H1 (cell line): ENCODE results near the gene CYGB. TPM values are rescaled to one million over a fixed set of nuclear protein-coding genes. Genes with fewer than 3 reads are reported as not detected.
A peak's percentile ranks its signal among the peaks of the same experiment; 100 is the strongest.

ENCODE experiments used
- CTCF ChIA-PET: fragments of 300-600 bp; sonication (Branson Sonifier 250); formaldehyde crosslinking; loops from one replicate; lab custom pipeline; 2021; ENCODE audit not compliant: partially characterized antibody; lab: Charles Lee
- POLR2A ChIA-PET: fragments of 300-600 bp; sonication (Branson Sonifier 250); formaldehyde crosslinking; loops from one replicate; lab custom pipeline; 2021; ENCODE audit warnings: inconsistent platforms; ENCODE audit not compliant: partially characterized antibody; lab: Charles Lee
- DNase-seq, 2 experiments: peaks; one replicate each; pipeline versions ENCODE4 v3.0.0 to v3.0.0-alpha.2; 2010 to 2022; ENCODE audit warnings: low spot score in 2 of 2, low read depth in 1 of 2, mixed read lengths in 1 of 2
- FAIRE-seq: peaks from 2 replicates; lab custom pipeline; 2011; peaks lifted over from hg19 to GRCh38; lab: Jason Lieb, UNC
- H2AFZ ChIP-seq: 2 replicates; pipeline ENCODE4 v1.8.1; 2012; ENCODE audit warnings: low read length, inconsistent platforms
- H2AK5ac ChIP-seq: 2 replicates; pipeline ENCODE4 v1.6.1; 2013; ENCODE audit warnings: low read depth, low read length
- H2BK120ac ChIP-seq: replicated peaks from 2 replicates; pipeline ENCODE3; 2013; ENCODE audit warnings: low read depth, low read length, inconsistent platforms
- H2BK12ac ChIP-seq: 2 replicates; pipeline ENCODE4 v1.6.1; 2013; ENCODE audit warnings: low read depth, low read length
- H2BK15ac ChIP-seq: 2 replicates; pipeline ENCODE4 v1.6.1; 2013; ENCODE audit warnings: low read length
- H2BK20ac ChIP-seq: 2 replicates; pipeline ENCODE4 v1.6.1; 2013; ENCODE audit warnings: low read length
- H2BK5ac ChIP-seq: 2 replicates; pipeline ENCODE4 v1.6.1; 2013; ENCODE audit warnings: low read depth, low read length
- H3K14ac ChIP-seq: 2 replicates; pipeline ENCODE4 v1.6.1; 2013; ENCODE audit warnings: inconsistent platforms; ENCODE audit not compliant: insufficient read length
- H3K18ac ChIP-seq: 2 replicates; pipeline ENCODE4 v1.6.1; 2013; ENCODE audit warnings: low read length; ENCODE audit errors: extremely low read depth
- H3K23ac ChIP-seq: 2 replicates; pipeline ENCODE4 v1.6.1; 2013; ENCODE audit warnings: inconsistent platforms; ENCODE audit not compliant: insufficient read length
- H3K23me2 ChIP-seq: 2 replicates; pipeline ENCODE4 v1.6.1; 2013; ENCODE audit warnings: low read depth, low read length
- H3K27ac ChIP-seq: 2 replicates; pipeline ENCODE4 v1.6.1; 2011; ENCODE audit warnings: low read depth, low read length, inconsistent platforms
- H3K27me3 ChIP-seq, 4 experiments: replicated peaks in 1 of 4; 1 replicate in 1 of 4; 2 replicates in 3 of 4; pipeline versions ENCODE4 v1.6.1 to v1.8.1; 2011 to 2013; ENCODE audit warnings: low read length in 3 of 4, mild to moderate bottlenecking in 3 of 4, inconsistent platforms in 2 of 4, mixed read lengths in 2 of 4, moderate library complexity in 1 of 4; ENCODE audit not compliant: control insufficient read depth in 3 of 4, insufficient read depth in 3 of 4; ENCODE audit errors: extremely low read depth in 1 of 4
- H3K36me3 ChIP-seq, 4 experiments: 2 replicates each; pipeline versions ENCODE4 v1.6.1 to v1.8.1; 2011 to 2013; ENCODE audit warnings: mild to moderate bottlenecking in 4 of 4, low read length in 3 of 4, moderate library complexity in 2 of 4, control low read depth in 1 of 4, inconsistent platforms in 1 of 4; ENCODE audit not compliant: insufficient read depth in 4 of 4, control insufficient read depth in 2 of 4
- H3K4ac ChIP-seq: replicated peaks from 2 replicates; pipeline ENCODE3; 2013; ENCODE audit warnings: low read length, low read depth, mixed read lengths, inconsistent platforms; ENCODE audit not compliant: insufficient read length
- H3K4me1 ChIP-seq, 4 experiments: replicated peaks in 1 of 4; 1 replicate in 1 of 4; 2 replicates in 3 of 4; pipeline versions ENCODE4 v1.6.1 to v1.8.1; 2011 to 2013; ENCODE audit warnings: low read length in 3 of 4, inconsistent platforms in 2 of 4, mixed read lengths in 1 of 4; ENCODE audit not compliant: insufficient read depth in 4 of 4, control insufficient read depth in 3 of 4
- H3K4me2 ChIP-seq, 2 experiments: 2 replicates each; pipeline versions ENCODE4 v1.6.1 to v1.8.1; 2011 to 2013; ENCODE audit warnings: low read depth in 2 of 2, low read length in 2 of 2, control low read depth in 1 of 2, inconsistent platforms in 1 of 2, mild to moderate bottlenecking in 1 of 2; ENCODE audit not compliant: insufficient read depth in 1 of 2
- H3K4me3 ChIP-seq, 4 experiments: fragments of 200-600, 300-600 bp in 1 of 4; sonication (generic), shearing (Covaris generic), sonication (Bioruptor Twin) in 1 of 4; 2 replicates each; pipeline versions ENCODE4 v1.5.1 to v1.8.1; 2011 to 2016; ENCODE audit warnings: low read length in 4 of 4, low read depth in 3 of 4, control low read depth in 2 of 4, inconsistent platforms in 2 of 4, mild to moderate bottlenecking in 2 of 4, mixed read lengths in 1 of 4, moderate library complexity in 1 of 4; ENCODE audit not compliant: insufficient read depth in 2 of 4; ENCODE audit errors: extremely low read depth in 1 of 4
- H3K56ac ChIP-seq: replicated peaks from 2 replicates; pipeline ENCODE3; 2013; ENCODE audit warnings: low read depth, mild to moderate bottlenecking, mixed read lengths, low read length, inconsistent platforms; ENCODE audit not compliant: insufficient read length
- H3K79me1 ChIP-seq: 2 replicates; pipeline ENCODE4 v1.6.1; 2013; ENCODE audit warnings: low read depth, low read length, control low read depth
- H3K79me2 ChIP-seq, 2 experiments: 2 replicates each; pipeline versions ENCODE4 v1.6.1 to v1.8.1; 2012 to 2013; ENCODE audit warnings: low read length in 2 of 2, mild to moderate bottlenecking in 2 of 2, inconsistent platforms in 1 of 2; ENCODE audit not compliant: insufficient read depth in 2 of 2, control insufficient read depth in 1 of 2
- H3K9ac ChIP-seq, 4 experiments: replicated peaks in 1 of 4; 1 replicate in 1 of 4; 2 replicates in 3 of 4; pipeline versions ENCODE4 v1.6.1 to v1.8.1; 2011 to 2013; ENCODE audit warnings: low read depth in 3 of 4, low read length in 3 of 4, control low read depth in 2 of 4, mild to moderate bottlenecking in 2 of 4, moderate library complexity in 2 of 4, inconsistent platforms in 1 of 4; ENCODE audit errors: extremely low read depth in 1 of 4
- H3K9me3 ChIP-seq, 2 experiments: 2 replicates each; pipeline versions ENCODE4 v1.6.1 to v1.8.1; 2012 to 2013; ENCODE audit warnings: mild to moderate bottlenecking in 2 of 2, moderate library complexity in 2 of 2, control low read depth in 1 of 2, inconsistent platforms in 1 of 2, low read depth in 1 of 2, low read length in 1 of 2, mixed read lengths in 1 of 2; ENCODE audit not compliant: insufficient read depth in 2 of 2
- H4K20me1 ChIP-seq, 2 experiments: replicated peaks in 1 of 2; 2 replicates each; pipeline versions ENCODE3 to v1.8.1; 2011 to 2013; ENCODE audit warnings: inconsistent platforms in 2 of 2, low read length in 2 of 2, mild to moderate bottlenecking in 1 of 2; ENCODE audit not compliant: insufficient read depth in 2 of 2, control insufficient read depth in 1 of 2
- H4K5ac ChIP-seq: 2 replicates; pipeline ENCODE4 v1.6.1; 2013; ENCODE audit warnings: low read length, low read depth, mixed read lengths, inconsistent platforms; ENCODE audit not compliant: insufficient read length
- H4K8ac ChIP-seq: 2 replicates; pipeline ENCODE4 v1.8.0; 2013; ENCODE audit warnings: mild to moderate bottlenecking, moderate library complexity, low read length, inconsistent platforms; ENCODE audit not compliant: insufficient read depth; ENCODE audit errors: extremely low read depth
- H4K91ac ChIP-seq: replicated peaks from 2 replicates; pipeline ENCODE3; 2013; ENCODE audit warnings: low read length, mixed read lengths, inconsistent platforms; ENCODE audit not compliant: insufficient read length
- HDAC2 ChIP-seq, 2 experiments: fragments of 300-600 bp in 1 of 2; sonication (generic) in 1 of 2; IDR thresholded peaks; 2 replicates each; pipeline ENCODE4 v1.6.1; 2011 to 2012; ENCODE audit warnings: low read depth in 2 of 2, low read length in 2 of 2, mild to moderate bottlenecking in 2 of 2, moderate library complexity in 2 of 2, borderline replicate concordance in 1 of 2, inconsistent platforms in 1 of 2
- KDM1A ChIP-seq: fragments of 200-600, 300-600 bp; sonication (generic); IDR thresholded peaks from 2 replicates; pipeline ENCODE4 v1.7.1; 2016; ENCODE audit warnings: mild to moderate bottlenecking, low read length, borderline replicate concordance
- MAFK ChIP-seq: IDR thresholded peaks from 2 replicates; pipeline ENCODE4 v1.6.1; 2012; ENCODE audit warnings: low read depth, mild to moderate bottlenecking, improper control_type of control experiment, low read length
- POU5F1 ChIP-seq: IDR thresholded peaks from 2 replicates; pipeline ENCODE4 v1.6.1; 2011; ENCODE audit warnings: low read depth, mild to moderate bottlenecking, low read length, moderate library complexity
- RAD21 ChIP-seq, 2 experiments: IDR thresholded peaks in 1 of 2; conservative IDR thresholded peaks in 1 of 2; 2 replicates each; pipeline ENCODE4 v1.6.1; 2011; ENCODE audit warnings: low read depth in 2 of 2, low read length in 2 of 2, improper control_type of control experiment in 1 of 2, inconsistent platforms in 1 of 2, mild to moderate bottlenecking in 1 of 2, moderate library complexity in 1 of 2
- RBBP5 ChIP-seq: IDR thresholded peaks from 2 replicates; pipeline ENCODE4 v1.7.1; 2012; ENCODE audit warnings: low read depth, mild to moderate bottlenecking, inconsistent platforms, low read length, moderate library complexity, borderline replicate concordance
- RNF2 ChIP-seq: fragments of 200-900, 300-1000 bp; sonication (generic); IDR thresholded peaks from 2 replicates; pipeline ENCODE4 v1.7.1; 2016; ENCODE audit warnings: borderline replicate concordance, low read depth, mild to moderate bottlenecking, antibody characterized with exemption, low read length; ENCODE audit not compliant: poor library complexity, severe bottlenecking; ENCODE audit errors: missing control alignments
- SP2 ChIP-seq: IDR thresholded peaks from 2 replicates; pipeline ENCODE4 v1.6.1; 2012; ENCODE audit warnings: mild to moderate bottlenecking, low read length, inconsistent platforms
- TAF7 ChIP-seq: optimal IDR thresholded peaks from 2 replicates; pipeline ENCODE3; 2011; ENCODE audit warnings: low read depth, mild to moderate bottlenecking, inconsistent platforms, low read length, moderate library complexity, borderline replicate concordance
- WGBS, 2 experiments: shearing (Covaris generic) in 1 of 2; methylation state at CpG; one replicate each; pipeline versions ENCODE4 v1.1.6 to v1.1.7; 2013 to 2015; ENCODE audit warnings: low lambda C conversion rate in 2 of 2, mixed read lengths in 2 of 2, inconsistent platforms in 1 of 2, low coverage in 1 of 2, missing lambda C conversion rate in 1 of 2; ENCODE audit not compliant: insufficient replicate concordance in 2 of 2, insufficient coverage in 1 of 2, insufficient read length in 1 of 2; ENCODE audit errors: extremely low coverage in 1 of 2, missing lambda C conversion rate in 1 of 2; 5-methylcytosine and 5-hydroxymethylcytosine counted together
- polyA plus RNA-seq, 7 experiments: library from polyadenylated mRNA; depleted of rRNA in 3 of 7; stranded (reverse) in 5 of 7; unstranded in 2 of 7; fragments of >200 nt in 5 of 7; fragments of 200-250 nt in 2 of 7; gene quantifications; 1 replicate in 5 of 7; 2 replicates in 1 of 7; 4 replicates in 1 of 7; pipeline versions ENCODE4 v1.2.1 to v1.2.3, GENCODE V29; 2011 to 2013; ENCODE audit warnings: missing spikeins in 2 of 7, mixed read lengths in 2 of 7
- total RNA-seq: library from RNA; stranded (reverse); fragmentation: NEBNext Ultra II Directional; extraction: Animal tissue kit (Norgen Biotek cat#: 25700); gene quantifications from 2 replicates; pipeline ENCODE4 v1.2.1, GENCODE V29; 2021
- TF ChIP-seq, protein P1 (sequence below): IDR thresholded peaks from 2 replicates; pipeline ENCODE4 v1.6.1; 2012; ENCODE audit warnings: inconsistent platforms

Gene CYGB
- total and polyA plus RNA-seq, 2 of the 8 experiments (the other 6 are each of a cell fraction or from before 2014, with no cell fraction given) = 2.7 to 3.7 TPM

- DNase-seq = no peak
- H3K27ac ChIP-seq = no peak overlapping the region
- H3K79me2 ChIP-seq = no peaks in the 10 kb centered on the region
- H2BK120ac ChIP-seq = no peak overlapping the region
- H2BK5ac ChIP-seq = no peak overlapping the region
- no peaks in the 10 kb centered on the region for H3K36me3 ChIP-seq
- ChIA-PET POLR2A (interaction anchor here (1.0 to 4.0 kb wide), 3 partner anchors 9 to 157 kb away, joined by 3 to 38 read pairs (median 4); partner anchors contain the start of gene SPHK1), CTCF (interaction anchor here (0.7 to 15.6 kb wide), 6 partner anchors 9 to 84 kb away, joined by 3 to 260 read pairs (median 17); no protein-coding TSS in a partner anchor)
- no peak for FAIRE-seq
- H3K18ac ChIP-seq = no peak overlapping the region
- H2AFZ ChIP-seq = no peak overlapping the region
- H3K56ac ChIP-seq = no peak overlapping the region
- no peak overlapping the region for H3K9ac ChIP-seq
- H3K4me1 ChIP-seq = peaks cover 0 to 37% (median 18%) of the 10 kb centered on the region in 4 experiments; a peak in 6 of 7 replicates
- no peak overlapping the region for H2AK5ac ChIP-seq
- WGBS, 2 experiments = 90% methylated on average over 10 of the region's 10 CpGs; no CpG with 5 or more reads in 1 of the 2 experiments
- H4K91ac ChIP-seq = peak overlapping the region; percentile 10
- peak overlapping the region; percentile 6; the same call in 1 of the 2 replicates for H2BK12ac ChIP-seq
- no peak overlapping the region for H4K5ac ChIP-seq
- no peak overlapping the region for H3K14ac ChIP-seq
- H4K20me1 ChIP-seq = no peaks in the 10 kb centered on the region
- no peak overlapping the region for H2BK15ac ChIP-seq
- H3K4me2 ChIP-seq = no peak overlapping the region; a peak in 1 of 4 replicates
- no peaks in the 10 kb centered on the region for H3K79me1 ChIP-seq
- no peak overlapping the region for H3K4ac ChIP-seq
- H3K23ac ChIP-seq = no peak overlapping the region
- peaks cover 11% of the 10 kb centered on the region for H3K23me2 ChIP-seq
- no peaks in the 10 kb centered on the region for H3K9me3 ChIP-seq
- H3K27me3 ChIP-seq = peaks cover 8 to 30% (median 29%) of the 10 kb centered on the region in 4 experiments
- no peak overlapping the region for H3K4me3 ChIP-seq
- no peak overlapping the region for H4K8ac ChIP-seq
- H2BK20ac ChIP-seq = no peak overlapping the region
- TF ChIP-seq, protein P1, sequence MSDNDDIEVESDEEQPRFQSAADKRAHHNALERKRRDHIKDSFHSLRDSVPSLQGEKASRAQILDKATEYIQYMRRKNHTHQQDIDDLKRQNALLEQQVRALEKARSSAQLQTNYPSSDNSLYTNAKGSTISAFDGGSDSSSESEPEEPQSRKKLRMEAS = no peak
- TF ChIP-seq POU5F1 = no peak
- TF ChIP-seq SP2 = no peak
- no peak for TF ChIP-seq TAF7
- no peak for TF ChIP-seq MAFK
- TF ChIP-seq HDAC2 (IDR thresholded peaks at IDR 0.05; ENCODE audit: borderline replicate concordance in 1 of 2, low read depth in 2 of 2, low read length in 2 of 2) = no peak
- TF ChIP-seq KDM1A = no peak
- TF ChIP-seq RNF2 = no peak
- no peak for TF ChIP-seq RBBP5
- no peak for TF ChIP-seq RAD21 (IDR thresholded peaks at IDR 0.05 in 1 of 2, conservative IDR thresholded peaks at IDR 0.05 in 1 of 2; ENCODE audit: low read depth in 2 of 2, low read length in 2 of 2)
These were observed 4.4 kb upstream of the CYGB start for GRCh38 chr17:76541739-76542454.
